HFFc6 (cell line): Measurements from ENCODE around the gene C10orf105. TPM values are rescaled to one million over a fixed set of nuclear protein-coding genes. Genes with fewer than 3 reads are reported as not detected.
A peak's percentile ranks its signal among the peaks of the same experiment; 100 is the strongest.

Source experiments
- DNase-seq: peaks from one replicate; pipeline ENCODE4 v3.0.0-alpha.2; 2018
- H3K27ac Mint-ChIP-seq: 2 replicates; pipeline ENCODE4 v1.8.0; 2020; ENCODE audit warnings: mild to moderate bottlenecking, mixed read lengths
- H3K27me3 Mint-ChIP-seq: 2 replicates; pipeline ENCODE4 v1.8.0; 2021; ENCODE audit warnings: mild to moderate bottlenecking, moderate library complexity, mixed read lengths; ENCODE audit not compliant: insufficient read depth
- H3K36me3 Mint-ChIP-seq: 2 replicates; pipeline ENCODE4 v1.8.0; 2021; ENCODE audit warnings: low read depth, mixed read lengths
- H3K4me1 Mint-ChIP-seq: 2 replicates; pipeline ENCODE4 v1.8.0; 2020; ENCODE audit warnings: low read depth, mixed read lengths
- H3K4me3 Mint-ChIP-seq: 2 replicates; pipeline ENCODE4 v1.8.0; 2020; ENCODE audit warnings: mild to moderate bottlenecking, moderate library complexity, mixed read lengths
- H3K9me3 Mint-ChIP-seq: 2 replicates; pipeline ENCODE4 v1.8.0; 2020; ENCODE audit warnings: mild to moderate bottlenecking, mixed read lengths
- CTCF ChIP-seq: fragments of 200-600 bp; sonication (generic); IDR thresholded peaks from 2 replicates; pipeline ENCODE4 v1.5.0; 2021; ENCODE audit warnings: antibody characterized with exemption, mild to moderate bottlenecking
- total RNA-seq, 6 experiments: library from RNA; stranded (reverse); fragmentation: NEBNext Ultra II Directional; extraction: Animal tissue kit (Norgen Biotek cat#: 25700); gene quantifications; 2 replicates in 1 of 6; 3 replicates in 5 of 6; pipeline ENCODE4 v1.2.3, GENCODE V29; 2021

C10orf105 gene
- total RNA-seq, 6 experiments from 2014 or later = not detected

GRCh38 chr10:71720288-71720687 lies 710 bp upstream of the C10orf105 start:
- TF ChIP-seq CTCF = no peak
- no peak overlapping the region for H3K27ac Mint-ChIP-seq
- no peaks in the 10 kb centered on the region for H3K4me1 Mint-ChIP-seq
- no peak for DNase-seq
- peaks cover 33% of the 10 kb centered on the region for H3K27me3 Mint-ChIP-seq
- H3K9me3 Mint-ChIP-seq = no peaks in the 10 kb centered on the region
- H3K4me3 Mint-ChIP-seq = no peak overlapping the region
- 0 out of 2 replicates have a peak, but pooled peaks cover 4% of the 10 kb centered on the region for H3K36me3 Mint-ChIP-seq

DNA sequence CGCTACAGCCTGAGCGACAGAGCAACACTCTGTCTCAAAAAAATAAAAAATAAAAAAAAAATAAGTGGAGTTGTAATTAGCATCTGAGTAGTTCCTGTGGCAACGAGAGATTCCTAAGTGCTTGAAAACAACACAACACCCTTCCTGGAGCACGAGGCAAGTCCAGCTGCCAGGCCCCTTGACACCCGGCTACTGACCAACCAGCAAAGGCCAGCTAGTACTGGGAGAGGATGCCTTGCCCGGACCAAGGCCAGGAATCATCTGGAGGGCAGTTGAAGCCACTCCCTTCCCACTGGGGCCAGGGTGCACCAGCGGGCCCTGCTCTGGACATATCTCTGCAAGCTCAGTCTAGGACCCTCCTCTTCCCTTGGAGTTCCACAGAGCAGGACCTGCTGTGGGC lies 536 bp downstream of the C10orf105 start:
- TF ChIP-seq CTCF = no peak
- Mint-ChIP-seq H3K9me3 (no peaks in the 10 kb centered on the region), H3K27ac (no peak overlapping the region), H3K4me3 (no peak overlapping the region), H3K27me3 (peaks cover 33% of the 10 kb centered on the region), H3K36me3 (0 out of 2 replicates have a peak, but pooled peaks cover 4% of the 10 kb centered on the region), H3K4me1 (peaks cover 5% of the 10 kb centered on the region)
- peak; percentile 18 for DNase-seq

- H3K4me1 Mint-ChIP-seq = peaks cover 14% of the 10 kb centered on the region
Measured at GRCh38 chr10:71718165-71718698, 1.3 kb downstream of the C10orf105 start.

GRCh38 chr10:71717551-71717951 lies 2.0 kb downstream of the C10orf105 start:
- Mint-ChIP-seq H3K27ac (no peak overlapping the region), H3K9me3 (no peaks in the 10 kb centered on the region), H3K36me3 (0 out of 2 replicates have a peak, but pooled peaks cover 2% of the 10 kb centered on the region), H3K27me3 (peaks cover 35% of the 10 kb centered on the region), H3K4me3 (no peak overlapping the region), H3K4me1 (peaks cover 18% of the 10 kb centered on the region)
- DNase-seq = no peak
- no peak for TF ChIP-seq CTCF

More at GRCh38 chr10:71718165-71718698, 1.3 kb downstream of the C10orf105 start:
- TF ChIP-seq CTCF = no peak
- Mint-ChIP-seq H3K27me3 (peaks cover 34% of the 10 kb centered on the region), H3K27ac (no peak overlapping the region), H3K4me3 (no peak overlapping the region), H3K36me3 (0 out of 2 replicates have a peak, but pooled peaks cover 4% of the 10 kb centered on the region), H3K9me3 (no peaks in the 10 kb centered on the region)
- DNase-seq = no peak

DNA sequence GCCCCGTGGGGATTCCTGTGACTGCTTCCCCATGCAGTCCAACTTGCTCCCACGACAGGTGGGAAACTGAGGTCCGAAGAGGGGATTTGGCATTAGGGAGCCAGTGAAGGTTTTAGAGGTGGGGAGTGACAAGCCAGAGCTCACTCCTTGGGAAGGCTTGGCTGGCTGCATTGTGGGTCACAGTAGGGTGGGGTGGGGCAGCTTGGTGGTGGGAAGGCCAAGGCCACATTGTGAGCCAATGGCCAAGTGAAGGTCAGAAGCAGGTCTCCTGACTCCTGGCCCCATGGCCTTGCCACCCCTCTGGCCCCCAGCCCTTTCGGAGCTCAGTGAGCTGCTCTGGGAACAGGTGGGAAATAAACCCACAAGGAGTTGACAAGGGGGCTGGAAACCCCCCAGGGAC lies 2.5 kb downstream of the C10orf105 start:
- Mint-ChIP-seq H3K9me3 (no peaks in the 10 kb centered on the region), H3K4me3 (no peak overlapping the region), H3K4me1 (peaks cover 18% of the 10 kb centered on the region), H3K27ac (no peak overlapping the region), H3K27me3 (peaks cover 30% of the 10 kb centered on the region), H3K36me3 (no peaks in the 10 kb centered on the region)
- no peak for TF ChIP-seq CTCF
- no peak for DNase-seq

- peaks cover 18% of the 10 kb centered on the region for H3K4me1 Mint-ChIP-seq
- no peaks in the 10 kb centered on the region for H3K9me3 Mint-ChIP-seq
- no peaks in the 10 kb centered on the region for H3K36me3 Mint-ChIP-seq
- no peak for TF ChIP-seq CTCF
- no peak overlapping the region for H3K27ac Mint-ChIP-seq
- H3K4me3 Mint-ChIP-seq = no peak overlapping the region
- peaks cover 25% of the 10 kb centered on the region for H3K27me3 Mint-ChIP-seq
- no peak for DNase-seq
Measured at GRCh38 chr10:71716426-71716825, 3.2 kb downstream of the C10orf105 start.
